ENCODE results near the gene ZNF500.

DNA sequence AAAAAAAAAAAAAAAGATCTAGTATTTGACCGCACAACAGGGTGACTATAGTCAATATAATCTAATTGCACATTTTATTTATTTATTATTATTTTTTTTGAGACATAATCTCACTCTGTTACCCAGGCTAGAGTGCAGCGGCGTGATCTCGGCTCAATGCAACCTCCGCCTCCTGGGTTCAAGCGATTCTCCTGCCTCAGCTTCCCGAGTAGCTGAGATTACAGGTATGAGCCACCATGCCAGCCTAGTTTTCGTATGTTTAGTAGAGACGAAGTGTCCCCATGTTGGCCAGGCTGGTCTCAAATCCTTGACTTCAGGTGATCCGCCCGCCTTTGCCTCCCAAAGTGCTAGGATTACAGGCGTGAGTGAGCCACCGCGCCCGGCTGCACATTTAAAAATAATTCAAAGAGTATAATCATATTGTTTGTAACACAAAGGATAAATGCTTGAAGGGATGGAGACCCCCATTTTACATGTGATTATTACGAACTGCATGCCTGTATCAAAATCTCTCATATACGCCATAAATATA, 33.7 kb downstream of the ZNF500 start:
- TF ChIP-seq, protein P1, sequence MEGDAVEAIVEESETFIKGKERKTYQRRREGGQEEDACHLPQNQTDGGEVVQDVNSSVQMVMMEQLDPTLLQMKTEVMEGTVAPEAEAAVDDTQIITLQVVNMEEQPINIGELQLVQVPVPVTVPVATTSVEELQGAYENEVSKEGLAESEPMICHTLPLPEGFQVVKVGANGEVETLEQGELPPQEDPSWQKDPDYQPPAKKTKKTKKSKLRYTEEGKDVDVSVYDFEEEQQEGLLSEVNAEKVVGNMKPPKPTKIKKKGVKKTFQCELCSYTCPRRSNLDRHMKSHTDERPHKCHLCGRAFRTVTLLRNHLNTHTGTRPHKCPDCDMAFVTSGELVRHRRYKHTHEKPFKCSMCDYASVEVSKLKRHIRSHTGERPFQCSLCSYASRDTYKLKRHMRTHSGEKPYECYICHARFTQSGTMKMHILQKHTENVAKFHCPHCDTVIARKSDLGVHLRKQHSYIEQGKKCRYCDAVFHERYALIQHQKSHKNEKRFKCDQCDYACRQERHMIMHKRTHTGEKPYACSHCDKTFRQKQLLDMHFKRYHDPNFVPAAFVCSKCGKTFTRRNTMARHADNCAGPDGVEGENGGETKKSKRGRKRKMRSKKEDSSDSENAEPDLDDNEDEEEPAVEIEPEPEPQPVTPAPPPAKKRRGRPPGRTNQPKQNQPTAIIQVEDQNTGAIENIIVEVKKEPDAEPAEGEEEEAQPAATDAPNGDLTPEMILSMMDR (conservative IDR thresholded peaks at IDR 0.05; ENCODE audit: low read depth in 2 of 2), result no peak
- TF ChIP-seq POLR2AphosphoS5 (IDR thresholded peaks at IDR 0.05; ENCODE audit: low read depth) (no peak), EZH2phosphoT487 (IDR thresholded peaks at IDR 0.05; ENCODE audit: unreplicated experiment) (no peak), EZH2 (IDR thresholded peaks at IDR 0.05; ENCODE audit: low read depth, unreplicated experiment) (no peak)
- TF ChIP-seq, protein P2, sequence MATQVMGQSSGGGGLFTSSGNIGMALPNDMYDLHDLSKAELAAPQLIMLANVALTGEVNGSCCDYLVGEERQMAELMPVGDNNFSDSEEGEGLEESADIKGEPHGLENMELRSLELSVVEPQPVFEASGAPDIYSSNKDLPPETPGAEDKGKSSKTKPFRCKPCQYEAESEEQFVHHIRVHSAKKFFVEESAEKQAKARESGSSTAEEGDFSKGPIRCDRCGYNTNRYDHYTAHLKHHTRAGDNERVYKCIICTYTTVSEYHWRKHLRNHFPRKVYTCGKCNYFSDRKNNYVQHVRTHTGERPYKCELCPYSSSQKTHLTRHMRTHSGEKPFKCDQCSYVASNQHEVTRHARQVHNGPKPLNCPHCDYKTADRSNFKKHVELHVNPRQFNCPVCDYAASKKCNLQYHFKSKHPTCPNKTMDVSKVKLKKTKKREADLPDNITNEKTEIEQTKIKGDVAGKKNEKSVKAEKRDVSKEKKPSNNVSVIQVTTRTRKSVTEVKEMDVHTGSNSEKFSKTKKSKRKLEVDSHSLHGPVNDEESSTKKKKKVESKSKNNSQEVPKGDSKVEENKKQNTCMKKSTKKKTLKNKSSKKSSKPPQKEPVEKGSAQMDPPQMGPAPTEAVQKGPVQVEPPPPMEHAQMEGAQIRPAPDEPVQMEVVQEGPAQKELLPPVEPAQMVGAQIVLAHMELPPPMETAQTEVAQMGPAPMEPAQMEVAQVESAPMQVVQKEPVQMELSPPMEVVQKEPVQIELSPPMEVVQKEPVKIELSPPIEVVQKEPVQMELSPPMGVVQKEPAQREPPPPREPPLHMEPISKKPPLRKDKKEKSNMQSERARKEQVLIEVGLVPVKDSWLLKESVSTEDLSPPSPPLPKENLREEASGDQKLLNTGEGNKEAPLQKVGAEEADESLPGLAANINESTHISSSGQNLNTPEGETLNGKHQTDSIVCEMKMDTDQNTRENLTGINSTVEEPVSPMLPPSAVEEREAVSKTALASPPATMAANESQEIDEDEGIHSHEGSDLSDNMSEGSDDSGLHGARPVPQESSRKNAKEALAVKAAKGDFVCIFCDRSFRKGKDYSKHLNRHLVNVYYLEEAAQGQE (IDR thresholded peaks at IDR 0.05; ENCODE audit: unreplicated experiment), result no peak

All from GM23338 (cell line).